Right lobe of liver (tissue), 4 donors: ENCODE data around the gene PAX2.

Source experiments
- POLR2A ChIP-seq: fragments of 450-650 bp; IDR thresholded peaks from one replicate; pipeline ENCODE4 v1.6.1; 2017; ENCODE audit warnings: antibody characterized with exemption, mild to moderate bottlenecking
- TF ChIP-seq, protein P1 (sequence below), 4 donors: fragments of 200-600 bp in 3 of 4; fragments of 450-650 bp in 1 of 4; IDR thresholded peaks; one replicate each; pipeline versions ENCODE4 v1.5.1 to v1.8.0; 2016 to 2022; ENCODE audit warnings: antibody characterized with exemption in 4 of 4, mild to moderate bottlenecking in 2 of 4
- donor health status: DM: no; HTN: no; CAD: no.
- donor health status: DM: no; HTN: no; CAD: no.
- donor health status: DM: no; HTN: yes; CAD: no.

DNA sequence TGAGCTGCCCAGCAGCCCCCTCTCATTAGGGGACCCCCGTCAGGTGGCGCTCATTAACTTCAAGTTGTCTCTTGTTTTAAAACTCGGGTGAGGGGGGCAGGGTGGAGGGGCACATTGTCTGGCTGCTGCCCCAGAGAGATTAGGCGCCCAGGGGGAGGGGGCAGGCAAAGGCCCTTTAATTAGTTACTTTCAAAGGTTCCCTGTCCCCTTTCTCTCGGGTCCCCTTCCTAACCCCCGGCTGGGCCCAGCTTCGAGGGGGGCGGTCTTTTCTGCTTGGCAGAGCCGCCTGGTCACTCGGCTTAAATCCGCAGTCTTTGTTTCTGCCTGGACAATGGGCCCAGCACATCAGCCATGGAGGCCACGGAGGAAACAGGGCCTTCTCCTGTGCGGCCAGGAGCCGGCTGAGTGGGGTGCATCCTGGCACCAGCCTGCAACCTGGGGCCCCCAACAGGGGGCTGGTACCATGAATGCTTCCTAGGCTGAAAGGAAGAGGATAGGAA is 128.5 kb downstream of the PAX2 start:
- TF ChIP-seq, protein P1, sequence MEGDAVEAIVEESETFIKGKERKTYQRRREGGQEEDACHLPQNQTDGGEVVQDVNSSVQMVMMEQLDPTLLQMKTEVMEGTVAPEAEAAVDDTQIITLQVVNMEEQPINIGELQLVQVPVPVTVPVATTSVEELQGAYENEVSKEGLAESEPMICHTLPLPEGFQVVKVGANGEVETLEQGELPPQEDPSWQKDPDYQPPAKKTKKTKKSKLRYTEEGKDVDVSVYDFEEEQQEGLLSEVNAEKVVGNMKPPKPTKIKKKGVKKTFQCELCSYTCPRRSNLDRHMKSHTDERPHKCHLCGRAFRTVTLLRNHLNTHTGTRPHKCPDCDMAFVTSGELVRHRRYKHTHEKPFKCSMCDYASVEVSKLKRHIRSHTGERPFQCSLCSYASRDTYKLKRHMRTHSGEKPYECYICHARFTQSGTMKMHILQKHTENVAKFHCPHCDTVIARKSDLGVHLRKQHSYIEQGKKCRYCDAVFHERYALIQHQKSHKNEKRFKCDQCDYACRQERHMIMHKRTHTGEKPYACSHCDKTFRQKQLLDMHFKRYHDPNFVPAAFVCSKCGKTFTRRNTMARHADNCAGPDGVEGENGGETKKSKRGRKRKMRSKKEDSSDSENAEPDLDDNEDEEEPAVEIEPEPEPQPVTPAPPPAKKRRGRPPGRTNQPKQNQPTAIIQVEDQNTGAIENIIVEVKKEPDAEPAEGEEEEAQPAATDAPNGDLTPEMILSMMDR (IDR thresholded peaks at IDR 0.05): no peak
- TF ChIP-seq POLR2A: no peak
